ENCODE measurements around the gene POP7.
"Not testable (repeated sequence)": the region's sequence is repeated elsewhere in the genome, so short reads cannot be mapped to it uniquely, and the experiment has no call there.

The POP7 gene

GRCh38 chr7:100694098-100694745 lies 11.7 kb upstream of the POP7 start, which contains the start of gene GIGYF1:
Gene GIGYF1 (minus strand): TSS chr7:100694250. CDS start chr7:100688238, 6,012 bp downstream.
- H3K27ac ChIP-seq (ENCODE audit: poor library complexity, severe bottlenecking), result peak within 1 kb of the TSS; percentile 63
- H3K36me3 ChIP-seq (ENCODE audit: low read depth), result peaks cover 21% of the 10 kb centered on the region
- peak within 1 kb of the TSS; percentile 99 for H3K4me3 ChIP-seq (ENCODE audit: severe bottlenecking)
- H3K27me3 ChIP-seq (ENCODE audit: insufficient read depth, poor library complexity, severe bottlenecking), result no peaks in the 10 kb centered on the region
- ATAC-seq (ENCODE audit: low read depth), result peak; percentile 29; the same call in 1 of the 3 replicates
- no peaks in the 10 kb centered on the region for H3K9me3 ChIP-seq (ENCODE audit: severe bottlenecking)
- TF ChIP-seq CTCF (IDR thresholded peaks at IDR 0.05; ENCODE audit: poor library complexity, severe bottlenecking), result no peak
- no peak for DNase-seq (ENCODE audit: low spot score)
- H3K4me1 ChIP-seq (ENCODE audit: insufficient read depth, poor library complexity, severe bottlenecking), result peaks cover 11% of the 10 kb centered on the region

GRCh38 chr7:100696123-100696521 lies 9.8 kb upstream of the POP7 start:
- H3K27ac ChIP-seq (ENCODE audit: poor library complexity, severe bottlenecking), result no peak overlapping the region
- H3K9me3 ChIP-seq (ENCODE audit: severe bottlenecking), result no peaks in the 10 kb centered on the region
- TF ChIP-seq CTCF (IDR thresholded peaks at IDR 0.05; ENCODE audit: poor library complexity, severe bottlenecking), result no peak
- H3K36me3 ChIP-seq (ENCODE audit: low read depth), result peaks cover 11% of the 10 kb centered on the region
- no peak for ATAC-seq (ENCODE audit: low read depth)
- no peaks in the 10 kb centered on the region for H3K27me3 ChIP-seq (ENCODE audit: insufficient read depth, poor library complexity, severe bottlenecking)
- H3K4me1 ChIP-seq (ENCODE audit: insufficient read depth, poor library complexity, severe bottlenecking), result peaks cover 11% of the 10 kb centered on the region
- H3K4me3 ChIP-seq (ENCODE audit: severe bottlenecking), result no peak overlapping the region
- no peak for DNase-seq (ENCODE audit: low spot score)

- Histone ChIP-seq H3K27ac (ENCODE audit: poor library complexity, severe bottlenecking) (no peak overlapping the region), H3K4me3 (ENCODE audit: severe bottlenecking) (no peak overlapping the region), H3K36me3 (ENCODE audit: low read depth) (no peaks in the 10 kb centered on the region), H3K27me3 (ENCODE audit: insufficient read depth, poor library complexity, severe bottlenecking) (no peaks in the 10 kb centered on the region), H3K9me3 (ENCODE audit: severe bottlenecking) (no peaks in the 10 kb centered on the region), H3K4me1 (ENCODE audit: insufficient read depth, poor library complexity, severe bottlenecking) (no peaks in the 10 kb centered on the region)
- DNase-seq (ENCODE audit: low spot score), result no peak
- no peak for TF ChIP-seq CTCF (IDR thresholded peaks at IDR 0.05; ENCODE audit: poor library complexity, severe bottlenecking)
- ATAC-seq (ENCODE audit: low read depth), result no peak
Measured at GRCh38 chr7:100699018-100699417, 6.9 kb upstream of the POP7 start.

GRCh38 chr7:100701089-100701488 lies 4.8 kb upstream of the POP7 start:
- H3K4me1 ChIP-seq (ENCODE audit: insufficient read depth, poor library complexity, severe bottlenecking); H3K36me3 ChIP-seq (ENCODE audit: low read depth); H3K27me3 ChIP-seq (ENCODE audit: insufficient read depth, poor library complexity, severe bottlenecking); H3K9me3 ChIP-seq (ENCODE audit: severe bottlenecking); H3K27ac ChIP-seq (ENCODE audit: poor library complexity, severe bottlenecking); H3K4me3 ChIP-seq (ENCODE audit: severe bottlenecking); DNase-seq (ENCODE audit: low spot score); ATAC-seq (ENCODE audit: low read depth): not testable (repeated sequence)

GRCh38 chr7:100705320-100705752 lies 585 bp upstream of the POP7 start:
- Histone ChIP-seq H3K36me3 (ENCODE audit: low read depth) (peaks cover 12% of the 10 kb centered on the region), H3K27ac (ENCODE audit: poor library complexity, severe bottlenecking) (peak overlapping the region; percentile 59), H3K4me3 (ENCODE audit: severe bottlenecking) (peak overlapping the region; percentile 94), H3K27me3 (ENCODE audit: insufficient read depth, poor library complexity, severe bottlenecking) (no peaks in the 10 kb centered on the region), H3K4me1 (ENCODE audit: insufficient read depth, poor library complexity, severe bottlenecking) (no peaks in the 10 kb centered on the region), H3K9me3 (ENCODE audit: severe bottlenecking) (no peaks in the 10 kb centered on the region)
- DNase-seq (ENCODE audit: low spot score) (no peak), ATAC-seq (ENCODE audit: low read depth) (peak; percentile 63)
- TF ChIP-seq CTCF (IDR thresholded peaks at IDR 0.05; ENCODE audit: poor library complexity, severe bottlenecking), result peak; percentile 95
